K562 (cell line): Measurements from ENCODE around the gene CHCHD10. TPM values are rescaled to one million over a fixed set of nuclear protein-coding genes. Genes with fewer than 3 reads are reported as not detected.

Source experiments
- ARHGAP35 ChIP-seq: fragments of 450-650 bp; IDR thresholded peaks from 2 replicates; pipeline ENCODE4 v1.6.1; 2018; ENCODE audit not compliant: partially characterized antibody
- ARID1B ChIP-seq: fragments of 450-650 bp; IDR thresholded peaks from 2 replicates; pipeline ENCODE4 v1.6.1; 2016; ENCODE audit warnings: antibody characterized with exemption, mild to moderate bottlenecking, inconsistent platforms
- CSDE1 ChIP-seq, 2 experiments: fragments of 450-650 bp; IDR thresholded peaks; 2 replicates each; pipeline ENCODE4 v1.6.1; 2016; ENCODE audit warnings: mild to moderate bottlenecking in 1 of 2
- GATAD2B ChIP-seq: fragments of 450-650 bp; IDR thresholded peaks from 2 replicates; pipeline ENCODE4 v1.6.1; 2017; ENCODE audit warnings: mild to moderate bottlenecking, borderline replicate concordance
- HINFP ChIP-seq: fragments of 450-650 bp; conservative IDR thresholded peaks from 2 replicates; pipeline ENCODE4 v1.6.1; 2016; ENCODE audit warnings: missing genetic modification characterization, low read depth, mild to moderate bottlenecking, control low read depth, missing compliant biosample characterization
- KDM1A ChIP-seq, 2 experiments: fragments of 450-650 bp; IDR thresholded peaks; 2 replicates each; pipeline ENCODE4 v1.6.1; 2016; ENCODE audit warnings: mild to moderate bottlenecking in 2 of 2
- MTA2 ChIP-seq: fragments of 450-650 bp; IDR thresholded peaks from 2 replicates; pipeline ENCODE4 v1.6.1; 2016; ENCODE audit warnings: low read depth
- REST ChIP-seq, 2 experiments: fragments of 450-650 bp; formaldehyde crosslinking in 1 of 2; IDR thresholded peaks; 2 replicates each; pipeline versions ENCODE4 v1.4.0 to v1.6.1; 2014 to 2020; ENCODE audit warnings: mild to moderate bottlenecking in 2 of 2, borderline replicate concordance in 1 of 2, low read depth in 1 of 2
- SNRNP70 ChIP-seq: fragments of 200-400 bp; formaldehyde crosslinking; optimal IDR thresholded peaks from 2 replicates; pipeline ENCODE3; 2017; ENCODE audit warnings: low read depth, low read length
- STAT5B ChIP-seq: fragments of 250-450 bp; sonication (Bioruptor Pico); IDR thresholded peaks from 2 replicates; pipeline ENCODE4 v1.8.0; 2021; ENCODE audit warnings: mild to moderate bottlenecking, inconsistent platforms
- ZBTB33 ChIP-seq: sonication (generic); formaldehyde crosslinking; IDR thresholded peaks from 2 replicates; pipeline ENCODE4 v1.8.1; 2023; ENCODE audit warnings: mild to moderate bottlenecking, missing genetic modification reagents
- ZNF511 ChIP-seq: sonication (generic); formaldehyde crosslinking; IDR thresholded peaks from 2 replicates; pipeline ENCODE4 v1.8.0; 2022; ENCODE audit warnings: mild to moderate bottlenecking, missing genetic modification reagents
- polyA plus RNA-seq, 8 experiments: library from polyadenylated mRNA; depleted of rRNA in 4 of 8; stranded (reverse) in 5 of 8; unstranded in 3 of 8; fragments of >200 nt; fragmentation: Nextera tagmentation in 2 of 8; fragmentation: Illumina TruSeq in 1 of 8; extraction: Ambion mirVana in 2 of 8; extraction: Trizol in 1 of 8; gene quantifications; 2 replicates each; pipeline versions ENCODE4 v1.2.1 to v1.2.3, GENCODE V29; 2011 to 2014; ENCODE audit warnings: inconsistent platforms in 1 of 8, missing spikeins in 1 of 8
- total RNA-seq, 7 experiments: library from RNA; depleted of rRNA in 6 of 7; stranded (reverse); fragments of >200 nt in 6 of 7; fragmentation: Illumina TruSeq in 2 of 7; extraction: Trizol in 2 of 7; gene quantifications; 2 replicates each; pipeline versions ENCODE4 v1.2.1 to v1.2.3, GENCODE V29; 2011 to 2021; ENCODE audit warnings: low replicate concordance in 1 of 7
- TF ChIP-seq, protein P1 (sequence below): IDR thresholded peaks from 2 replicates; pipeline ENCODE4 v1.6.1; 2014; ENCODE audit warnings: antibody characterized with exemption

CHCHD10 gene
- total and polyA plus RNA-seq, 9 of the 15 experiments (the other 6 are each of a cell fraction or from before 2014, with no cell fraction given), result 15.2 to 292 (median 102) TPM

DNA sequence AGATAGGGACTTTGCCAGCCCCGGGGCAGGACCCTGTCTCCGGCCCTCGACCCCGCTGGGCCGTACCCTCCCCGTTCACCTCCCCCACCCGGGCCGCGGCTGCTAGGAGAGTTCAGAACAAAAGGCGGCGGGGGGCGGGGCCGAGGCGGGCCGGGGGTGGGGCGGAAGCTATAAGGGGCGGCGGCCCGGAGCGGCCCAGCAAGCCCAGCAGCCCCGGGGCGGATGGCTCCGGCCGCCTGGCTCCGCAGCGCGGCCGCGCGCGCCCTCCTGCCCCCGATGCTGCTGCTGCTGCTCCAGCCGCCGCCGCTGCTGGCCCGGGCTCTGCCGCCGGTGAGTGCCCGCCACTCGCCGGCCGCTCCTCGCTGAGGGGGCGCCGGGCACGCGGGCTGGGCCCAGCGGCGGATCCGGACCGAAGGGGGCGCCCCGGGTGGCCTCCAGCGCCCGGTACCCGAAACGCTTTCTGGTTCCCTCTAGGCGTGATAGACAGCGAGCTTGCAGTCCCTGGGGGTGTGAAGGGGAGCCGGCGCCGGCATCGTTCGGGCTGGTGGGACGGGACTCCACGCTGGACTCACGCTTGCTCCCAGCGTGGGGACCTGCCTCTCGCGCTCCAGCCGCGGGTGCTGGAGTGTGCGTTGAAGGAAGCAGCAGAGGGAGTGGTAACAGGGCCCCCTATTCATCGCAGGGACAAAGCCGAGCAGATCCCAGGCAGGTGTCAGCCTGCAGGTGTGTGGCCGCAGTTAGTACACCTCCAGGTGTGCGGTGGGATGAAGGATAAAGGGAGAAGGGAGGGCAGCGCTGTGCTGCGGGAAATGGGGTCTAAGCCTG, 5.1 kb upstream of the CHCHD10 start, which contains the start of gene MMP11 (continued):
- TF ChIP-seq ZNF511 (CRISPR knock-in tag) (no peak), HINFP (no peak), REST (IDR thresholded peaks at IDR 0.05; ENCODE audit: borderline replicate concordance) (0 out of 2 replicates have a peak, but pooled peaks have one; percentile 20), REST (CRISPR knock-in tag; IDR thresholded peaks at IDR 0.05; ENCODE audit: low read depth) (no peak), CSDE1 (IDR thresholded peaks at IDR 0.05) (no peak), MTA2 (no peak), ARID1B (no peak), ARHGAP35 (no peak), ZBTB33 (CRISPR knock-in tag) (peak; percentile 30; the same call in 1 of the 2 replicates), KDM1A (IDR thresholded peaks at IDR 0.05) (no peak), STAT5B (no peak), GATAD2B (peak; percentile 86), SNRNP70 (no peak)
- TF ChIP-seq, protein P1, sequence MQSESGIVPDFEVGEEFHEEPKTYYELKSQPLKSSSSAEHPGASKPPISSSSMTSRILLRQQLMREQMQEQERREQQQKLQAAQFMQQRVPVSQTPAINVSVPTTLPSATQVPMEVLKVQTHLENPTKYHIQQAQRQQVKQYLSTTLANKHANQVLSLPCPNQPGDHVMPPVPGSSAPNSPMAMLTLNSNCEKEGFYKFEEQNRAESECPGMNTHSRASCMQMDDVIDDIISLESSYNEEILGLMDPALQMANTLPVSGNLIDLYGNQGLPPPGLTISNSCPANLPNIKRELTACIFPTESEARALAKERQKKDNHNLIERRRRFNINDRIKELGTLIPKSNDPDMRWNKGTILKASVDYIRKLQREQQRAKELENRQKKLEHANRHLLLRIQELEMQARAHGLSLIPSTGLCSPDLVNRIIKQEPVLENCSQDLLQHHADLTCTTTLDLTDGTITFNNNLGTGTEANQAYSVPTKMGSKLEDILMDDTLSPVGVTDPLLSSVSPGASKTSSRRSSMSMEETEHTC, result no peak
